ENCODE results near the gene B3GNT8.
"Not testable (repeated sequence)": the region's sequence is repeated elsewhere in the genome, so short reads cannot be mapped to it uniquely, and the experiment has no call there.

The B3GNT8 gene

GRCh38 chr19:41426952-41427646, at the start of gene B3GNT8:
Gene B3GNT8 (minus strand): TSS chr19:41427374. CDS start chr19:41426778, 596 bp downstream.
- DNase-seq (ENCODE audit: extremely low spot score): peak; percentile 86
- ChIA-PET CTCF (interaction anchor here (1.1 to 2.1 kb wide), 2 partner anchors 22 to 136 kb away, joined by 5 to 7 read pairs; no protein-coding TSS in a partner anchor), POLR2A (interaction anchor here (0.6 kb wide), 1 partner anchor 103 kb away, joined by 11 read pairs; no protein-coding TSS in a partner anchor)
- TF ChIP-seq CTCF (IDR thresholded peaks at IDR 0.05; ENCODE audit: control extremely low read depth, extremely low read depth, low read depth, missing control alignments): no peak

GRCh38 chr19:41476583-41476982, 49.4 kb upstream of the B3GNT8 start:
- no peak for TF ChIP-seq CTCF (IDR thresholded peaks at IDR 0.05; ENCODE audit: control extremely low read depth, extremely low read depth, low read depth, missing control alignments)
- ChIA-PET CTCF (interaction anchor here (1.0 to 2.2 kb wide), 2 partner anchors 27 to 87 kb away, joined by 3 to 5 read pairs; no protein-coding TSS in a partner anchor), POLR2A (no interaction called here)
- no peak for DNase-seq (ENCODE audit: extremely low spot score)

GRCh38 chr19:41463257-41464256, 36.4 kb upstream of the B3GNT8 start:
- CTCF ChIA-PET: interaction anchor here (1.8 kb wide), 1 partner anchor 14 kb away, joined by 4 read pairs; no protein-coding TSS in a partner anchor
- POLR2A ChIA-PET; DNase-seq (ENCODE audit: extremely low spot score): not testable (repeated sequence)

- POLR2A ChIA-PET: no interaction called here
- no peak for DNase-seq (ENCODE audit: extremely low spot score)
- no peak for TF ChIP-seq CTCF (IDR thresholded peaks at IDR 0.05; ENCODE audit: control extremely low read depth, extremely low read depth, low read depth, missing control alignments)
- CTCF ChIA-PET: interaction anchor here (1.8 kb wide), 1 partner anchor 13 kb away, joined by 4 read pairs; no protein-coding TSS in a partner anchor
These were observed 35.3 kb upstream of the B3GNT8 start for GRCh38 chr19:41462497-41462896.

GRCh38 chr19:41457241-41457640, 30.1 kb upstream of the B3GNT8 start:
- TF ChIP-seq CTCF (IDR thresholded peaks at IDR 0.05; ENCODE audit: control extremely low read depth, extremely low read depth, low read depth, missing control alignments): no peak
- CTCF ChIA-PET: interaction anchor here (1.0 to 15.6 kb wide), 8 partner anchors 9 to 161 kb away, joined by 3 to 343 read pairs (median 6); partner anchors contain the start of genes CEACAM21 and DMAC2
- POLR2A ChIA-PET: interaction anchor here (0.5 to 1.1 kb wide), 3 partner anchors 21 to 74 kb away, joined by 4 to 7 read pairs (median 4); no protein-coding TSS in a partner anchor
- peak; percentile 57 for DNase-seq (ENCODE audit: extremely low spot score)

- CTCF ChIA-PET: interaction anchor here (0.7 to 15.6 kb wide), 9 partner anchors 9 to 161 kb away, joined by 3 to 343 read pairs (median 5); partner anchors contain the start of genes CEACAM21 and DMAC2
- DNase-seq (ENCODE audit: extremely low spot score): no peak
- POLR2A ChIA-PET: interaction anchor here (1.1 kb wide), 1 partner anchor 75 kb away, joined by 4 read pairs; no protein-coding TSS in a partner anchor
- no peak for TF ChIP-seq CTCF (IDR thresholded peaks at IDR 0.05; ENCODE audit: control extremely low read depth, extremely low read depth, low read depth, missing control alignments)
These were observed 29.3 kb upstream of the B3GNT8 start for GRCh38 chr19:41456342-41456918.
